Fibroblast of skin of back (primary cell): ENCODE data around the gene DEFB132.
A peak's percentile ranks its signal among the peaks of the same experiment; 100 is the strongest.

ENCODE experiments used
- DNase-seq: peaks from one replicate; pipeline ENCODE4 v3.0.0-alpha.2; 2013

The DEFB132 gene

GRCh38 chr20:297925-298775, 40.6 kb downstream of the DEFB132 start:
- DNase-seq: peak; percentile 79

GRCh38 chr20:298776-299391, 41.4 kb downstream of the DEFB132 start:
- no peak for DNase-seq

- no peak for DNase-seq
Observed at GRCh38 chr20:300345-300990, 42.9 kb downstream of the DEFB132 start.

- no peak for DNase-seq
Observed at GRCh38 chr20:301886-302848, 44.6 kb downstream of the DEFB132 start.

GRCh38 chr20:305745-306144, 48.2 kb downstream of the DEFB132 start:
- no peak for DNase-seq

GRCh38 chr20:308427-309038, 51.0 kb downstream of the DEFB132 start:
- DNase-seq: no peak

GRCh38 chr20:309306-309840, 51.8 kb downstream of the DEFB132 start:
- DNase-seq: peak; percentile 40

- peak; percentile 99 for DNase-seq
Observed at GRCh38 chr20:309841-310644, 52.5 kb downstream of the DEFB132 start.

- no peak for DNase-seq
Observed at GRCh38 chr20:310645-311044, 53.1 kb downstream of the DEFB132 start.
